Kidney tubule cell (primary cell): Measurements from ENCODE around the gene MMP2.

Experiments used
- DNase-seq: peaks from one replicate; pipeline ENCODE4 v3.0.0-alpha.2; 2018; ENCODE audit warnings: low spot score

MMP2 gene

GRCh38 chr16:55513616-55514015 is 34.6 kb downstream of the MMP2 start:
- DNase-seq, result no peak

DNA sequence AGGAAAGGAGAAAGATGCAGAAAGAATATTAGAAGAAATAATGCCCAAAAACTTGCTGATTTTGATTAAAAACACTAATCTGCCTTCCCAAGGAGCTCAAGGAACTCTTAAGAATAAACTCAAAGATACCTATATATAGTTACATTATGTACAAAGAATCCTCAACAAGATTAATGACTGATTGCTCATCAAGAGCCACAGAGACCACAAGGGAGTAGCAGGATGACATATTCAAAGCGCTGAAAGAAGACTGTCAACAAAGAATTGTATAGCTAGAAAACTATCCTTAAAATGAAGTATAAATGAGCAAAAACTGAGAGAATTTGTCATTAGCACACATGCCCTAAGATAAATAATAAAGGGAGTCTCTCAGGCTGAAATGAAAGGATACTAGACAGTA is 36.1 kb downstream of the MMP2 start:
- DNase-seq, result peak; percentile 45

GRCh38 chr16:55521792-55522191 is 42.8 kb downstream of the MMP2 start:
- no peak for DNase-seq

GRCh38 chr16:55526441-55526840 is 47.4 kb downstream of the MMP2 start:
- no peak for DNase-seq

- no peak for DNase-seq
These were observed 48.9 kb downstream of the MMP2 start for GRCh38 chr16:55527885-55528284.

DNA sequence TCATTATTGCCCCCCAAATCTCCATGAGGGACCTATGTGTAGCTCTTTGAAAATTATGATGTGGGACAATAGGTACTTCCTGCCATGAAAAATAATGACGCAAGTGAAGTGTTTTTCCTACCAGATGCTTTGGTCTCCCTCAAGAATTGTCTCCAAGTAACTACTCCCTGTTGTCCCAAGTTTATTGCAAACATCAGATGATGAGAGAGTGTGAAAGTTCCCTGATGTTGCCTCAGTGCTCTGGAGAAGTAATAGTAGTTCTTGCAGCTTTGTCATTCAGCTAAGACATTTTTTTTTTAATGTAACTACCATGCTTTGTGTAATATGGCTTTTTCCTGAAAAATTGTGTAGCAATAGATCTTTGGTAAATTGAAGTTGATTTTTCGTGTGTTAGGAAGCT is 50.0 kb downstream of the MMP2 start:
- DNase-seq, result no peak

GRCh38 chr16:55530316-55530856 is 51.4 kb downstream of the MMP2 start:
- no peak for DNase-seq

DNA sequence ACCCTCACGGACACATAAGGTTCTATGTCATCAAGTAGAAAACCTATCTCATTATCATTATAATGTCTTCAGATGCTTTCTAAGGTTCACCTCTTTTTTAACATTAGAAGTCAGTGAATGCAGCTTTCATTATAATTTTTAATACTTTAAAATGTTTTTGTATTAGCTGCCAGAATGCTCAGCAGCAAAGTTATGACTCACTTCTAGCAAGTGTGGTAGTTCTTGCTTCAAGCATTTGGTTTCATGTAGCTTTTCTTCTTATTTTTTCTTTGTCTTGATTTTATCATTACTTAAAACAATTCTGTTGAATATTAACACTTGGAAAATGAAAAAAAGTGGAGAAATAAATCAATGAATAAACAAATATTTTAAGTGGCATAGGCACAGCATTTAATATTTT is 53.2 kb downstream of the MMP2 start:
- DNase-seq, result no peak

GRCh38 chr16:55534756-55535155 is 55.8 kb downstream of the MMP2 start:
- DNase-seq, result no peak

DNA sequence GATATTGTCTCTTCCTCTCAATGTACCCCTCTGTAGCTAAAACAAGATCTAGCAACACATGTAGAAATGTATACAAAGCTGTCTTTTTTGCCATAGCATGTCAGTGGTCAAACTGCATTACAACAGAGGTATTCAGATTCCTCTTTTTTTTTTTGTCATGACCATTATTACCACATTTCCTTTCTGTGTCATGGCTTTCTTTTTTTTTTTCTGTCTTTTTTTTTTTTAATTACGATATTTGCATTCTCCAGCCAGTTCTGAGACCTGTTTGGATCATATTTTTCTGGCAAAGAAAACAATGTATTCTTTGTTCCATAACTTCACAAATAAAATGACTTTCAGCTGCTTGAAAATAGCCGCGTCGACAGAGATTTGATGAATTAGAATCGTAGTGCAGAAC is 60.1 kb downstream of the MMP2 start:
- no peak for DNase-seq

GRCh38 chr16:55539488-55539887 is 60.5 kb downstream of the MMP2 start:
- DNase-seq, result no peak

- no peak for DNase-seq
These were observed 61.2 kb downstream of the MMP2 start for GRCh38 chr16:55540221-55540620.

- peak; percentile 54 for DNase-seq
These were observed 63.6 kb downstream of the MMP2 start for GRCh38 chr16:55542459-55543082.

DNA sequence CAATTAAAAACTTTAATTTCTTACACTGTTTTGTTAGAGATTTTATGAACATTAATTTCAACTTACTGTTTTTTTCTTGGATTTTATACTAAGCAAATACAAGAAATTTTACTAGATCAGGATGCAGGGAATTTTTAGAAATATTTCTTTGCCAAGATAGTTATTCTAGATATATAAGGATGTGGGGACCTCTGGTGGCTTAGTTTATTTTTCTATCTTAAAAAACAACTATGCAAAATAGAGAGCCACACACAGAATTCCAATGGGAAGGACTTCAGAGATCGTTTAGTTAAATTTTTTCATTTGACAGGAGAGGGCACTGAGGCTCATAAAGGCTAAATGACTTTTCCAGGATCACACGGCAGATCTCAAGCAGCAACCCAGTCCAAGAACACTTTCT is 64.5 kb downstream of the MMP2 start:
- DNase-seq, result peak; percentile 49

- peak; percentile 58 for DNase-seq
These were observed 73.6 kb downstream of the MMP2 start for GRCh38 chr16:55552621-55553020.

DNA sequence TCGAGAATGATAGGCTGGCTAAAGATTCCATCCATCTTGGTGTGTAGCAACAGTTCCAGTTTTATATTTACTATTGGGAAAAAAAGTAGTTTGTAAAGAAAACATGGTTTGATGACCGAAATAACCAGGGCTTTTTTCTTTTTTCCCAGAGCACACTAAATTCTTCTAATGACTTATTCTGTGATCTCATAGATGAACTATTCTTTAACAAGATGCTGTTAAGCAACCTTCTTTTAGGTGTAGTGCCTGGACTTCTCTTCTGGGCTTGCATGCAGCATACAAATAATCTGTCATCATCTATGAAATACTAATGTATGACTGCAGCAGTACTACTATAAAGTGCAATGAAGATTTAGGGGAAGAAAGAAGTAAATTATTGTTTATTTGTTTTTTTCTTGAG is 76.4 kb downstream of the MMP2 start:
- DNase-seq, result no peak
